ENCODE data around the gene PDCD1. TPM values are rescaled to one million over a fixed set of nuclear protein-coding genes. Genes with fewer than 3 reads are reported as not detected.

The PDCD1 gene
- total RNA-seq, 3 donors from 2014 or later (not counting 1 experiment from before 2014, with no cell fraction given), result 0.45 TPM; not detected in 2

- H3K27ac Mint-ChIP-seq, result no peak overlapping the region
- Histone ChIP-seq H3K27me3 (ENCODE audit: control insufficient read depth, insufficient read depth, low read length) (peaks cover 14% of the 10 kb centered on the region), H3K9me3 (ENCODE audit: control insufficient read depth, insufficient read depth, low read length) (no peaks in the 10 kb centered on the region), H3K36me3 (ENCODE audit: control insufficient read depth, insufficient read depth, low read length) (no peaks in the 10 kb centered on the region), H3K27ac (ENCODE audit: low read length) (no peak overlapping the region), H3K4me1 (ENCODE audit: control insufficient read depth, insufficient read depth, low read length) (peaks cover 22% of the 10 kb centered on the region), H3K4me3 (ENCODE audit: low read length) (peak overlapping the region; percentile 34)
- 4% methylated on average over 32 of the region's 35 CpGs for WGBS (ENCODE audit: insufficient coverage)
- intact Hi-C loops (cut with micrococcal nuclease), result loop anchor here (5.0 kb wide), 1 partner anchor 73 kb away; no protein-coding TSS in a partner anchor
- peaks cover 5 to 12% of the 10 kb centered on the region in 2 donors for H3K4me1 Mint-ChIP-seq
- peak; percentile 18 to 27 (median 20) for ATAC-seq
- DNase-seq, result peak in 1 of 2 donors; percentile 44
- H3K36me3 Mint-ChIP-seq, result no peaks in the 10 kb centered on the region
- no peak for TF ChIP-seq CTCF (IDR thresholded peaks at IDR 0.05)
- H3K4me3 Mint-ChIP-seq, result peak overlapping the region; percentile 67
- peaks cover 7 to 16% of the 10 kb centered on the region in 2 donors for H3K27me3 Mint-ChIP-seq (ENCODE audit: low read depth in 2 of 2)
- no peaks in the 10 kb centered on the region for H3K9me3 Mint-ChIP-seq
Observed at GRCh38 chr2:241804326-241805229, 54.1 kb downstream of the PDCD1 start.

- H3K4me3 ChIP-seq (ENCODE audit: low read length), result peak overlapping the region; percentile 34
- peaks cover 22% of the 10 kb centered on the region for H3K4me1 ChIP-seq (ENCODE audit: control insufficient read depth, insufficient read depth, low read length)
- peak; percentile 50 to 72 for DNase-seq
- intact Hi-C loops (cut with micrococcal nuclease), result loop anchor here (5.0 kb wide), 1 partner anchor 74 kb away; no protein-coding TSS in a partner anchor
- Mint-ChIP-seq H3K4me3 (peak overlapping the region; percentile 82), H3K27ac (peak overlapping the region in 1 of 2 donors; percentile 17), H3K9me3 (no peaks in the 10 kb centered on the region), H3K27me3 (ENCODE audit: low read depth in 2 of 2) (peaks cover 7 to 11% of the 10 kb centered on the region in 2 donors), H3K36me3 (no peaks in the 10 kb centered on the region), H3K4me1 (peaks cover 5 to 12% of the 10 kb centered on the region in 2 donors)
- ATAC-seq, result peak; percentile 71 to 84 (median 79)
- H3K36me3 ChIP-seq (ENCODE audit: control insufficient read depth, insufficient read depth, low read length), result no peaks in the 10 kb centered on the region
- TF ChIP-seq CTCF (IDR thresholded peaks at IDR 0.05), result no peak
- 4% methylated on average over 109 of the region's 109 CpGs for WGBS (ENCODE audit: insufficient coverage)
- H3K9me3 ChIP-seq (ENCODE audit: control insufficient read depth, insufficient read depth, low read length), result no peaks in the 10 kb centered on the region
- H3K27ac ChIP-seq (ENCODE audit: low read length), result no peak overlapping the region
- H3K27me3 ChIP-seq (ENCODE audit: control insufficient read depth, insufficient read depth, low read length), result peaks cover 14% of the 10 kb centered on the region
Observed at GRCh38 chr2:241803387-241804325, 55.0 kb downstream of the PDCD1 start.

- H3K9me3 ChIP-seq (ENCODE audit: control insufficient read depth, insufficient read depth, low read length), result no peaks in the 10 kb centered on the region
- Mint-ChIP-seq H3K9me3 (no peaks in the 10 kb centered on the region), H3K27ac (peak overlapping the region in 1 of 2 donors; percentile 17), H3K4me3 (peak overlapping the region; percentile 49), H3K4me1 (peaks cover 5 to 12% of the 10 kb centered on the region in 2 donors), H3K36me3 (no peaks in the 10 kb centered on the region), H3K27me3 (ENCODE audit: low read depth in 2 of 2) (peaks cover 7 to 11% of the 10 kb centered on the region in 2 donors)
- no peak for TF ChIP-seq CTCF (IDR thresholded peaks at IDR 0.05)
- H3K4me3 ChIP-seq (ENCODE audit: low read length), result peak overlapping the region; percentile 9
- intact Hi-C loops (cut with micrococcal nuclease), result loop anchor here (5.0 kb wide), 1 partner anchor 75 kb away; no protein-coding TSS in a partner anchor
- H3K4me1 ChIP-seq (ENCODE audit: control insufficient read depth, insufficient read depth, low read length), result peaks cover 22% of the 10 kb centered on the region
- DNase-seq, result no peak
- WGBS (ENCODE audit: insufficient coverage), result 72% methylated on average over 32 of the region's 32 CpGs
- H3K27me3 ChIP-seq (ENCODE audit: control insufficient read depth, insufficient read depth, low read length), result peaks cover 14% of the 10 kb centered on the region
- H3K27ac ChIP-seq (ENCODE audit: low read length), result no peak overlapping the region
- peak in 1 of 3 donors; percentile 37 for ATAC-seq
- no peaks in the 10 kb centered on the region for H3K36me3 ChIP-seq (ENCODE audit: control insufficient read depth, insufficient read depth, low read length)
Observed at GRCh38 chr2:241802421-241803318, 56.0 kb downstream of the PDCD1 start.
